HFFc6 (cell line): ENCODE results near the gene CIB2. TPM values are rescaled to one million over a fixed set of nuclear protein-coding genes. Genes with fewer than 3 reads are reported as not detected.

Source experiments
- DNase-seq: peaks from one replicate; pipeline ENCODE4 v3.0.0-alpha.2; 2018
- H3K27ac Mint-ChIP-seq: 2 replicates; pipeline ENCODE4 v1.8.0; 2020; ENCODE audit warnings: mild to moderate bottlenecking, mixed read lengths
- H3K27me3 Mint-ChIP-seq: 2 replicates; pipeline ENCODE4 v1.8.0; 2021; ENCODE audit warnings: mild to moderate bottlenecking, moderate library complexity, mixed read lengths; ENCODE audit not compliant: insufficient read depth
- H3K36me3 Mint-ChIP-seq: 2 replicates; pipeline ENCODE4 v1.8.0; 2021; ENCODE audit warnings: low read depth, mixed read lengths
- H3K4me1 Mint-ChIP-seq: 2 replicates; pipeline ENCODE4 v1.8.0; 2020; ENCODE audit warnings: low read depth, mixed read lengths
- H3K4me3 Mint-ChIP-seq: 2 replicates; pipeline ENCODE4 v1.8.0; 2020; ENCODE audit warnings: mild to moderate bottlenecking, moderate library complexity, mixed read lengths
- H3K9me3 Mint-ChIP-seq: 2 replicates; pipeline ENCODE4 v1.8.0; 2020; ENCODE audit warnings: mild to moderate bottlenecking, mixed read lengths
- total RNA-seq, 6 experiments: library from RNA; stranded (reverse); fragmentation: NEBNext Ultra II Directional; extraction: Animal tissue kit (Norgen Biotek cat#: 25700); gene quantifications; 2 replicates in 1 of 6; 3 replicates in 5 of 6; pipeline ENCODE4 v1.2.3, GENCODE V29; 2021
- TF ChIP-seq, protein P1 (sequence below): fragments of 200-600 bp; sonication (generic); IDR thresholded peaks from 2 replicates; pipeline ENCODE4 v1.5.0; 2021; ENCODE audit warnings: antibody characterized with exemption, mild to moderate bottlenecking

Gene CIB2
- total RNA-seq, 6 experiments from 2014 or later = 1.3 to 1.8 (median 1.4) TPM

DNA sequence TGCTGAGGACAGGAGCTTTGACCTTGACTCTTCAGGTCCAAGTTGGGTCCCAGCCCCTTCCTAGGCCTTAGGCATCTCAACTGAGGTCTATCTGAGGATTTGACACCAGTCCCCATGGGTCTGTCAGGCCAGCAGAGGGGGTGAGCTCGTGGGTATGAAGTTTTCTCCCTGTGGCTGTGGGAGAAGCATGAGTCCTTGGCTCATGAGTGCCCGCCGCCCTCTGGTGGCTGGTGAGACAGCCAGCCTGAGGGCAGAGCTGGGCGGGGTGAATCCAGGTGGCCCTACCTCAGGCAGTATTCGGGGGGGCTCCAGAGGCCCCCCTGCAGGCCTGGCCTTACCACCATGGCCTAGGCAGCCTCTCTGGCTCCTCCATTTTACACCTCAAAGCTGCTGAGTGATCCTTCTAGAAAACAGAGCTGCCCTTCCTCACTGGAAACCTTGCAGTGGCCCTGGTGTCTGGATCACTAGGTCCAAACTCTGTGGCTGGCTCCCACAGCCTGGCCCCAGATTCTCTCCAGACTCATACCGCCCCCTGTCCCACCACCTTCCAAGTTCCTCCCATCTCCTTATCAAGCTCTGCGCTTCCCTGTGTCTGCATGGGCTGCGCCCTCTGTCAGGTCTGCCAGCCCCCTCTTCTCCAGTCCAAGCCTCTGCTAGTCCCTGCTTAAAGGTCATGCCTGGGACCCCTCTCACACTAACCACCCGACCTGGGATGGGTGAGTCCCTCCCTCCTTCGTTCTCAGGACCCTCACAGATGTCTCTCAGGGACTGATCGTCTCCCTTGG lies 22.8 kb downstream of the CIB2 start:
- TF ChIP-seq, protein P1, sequence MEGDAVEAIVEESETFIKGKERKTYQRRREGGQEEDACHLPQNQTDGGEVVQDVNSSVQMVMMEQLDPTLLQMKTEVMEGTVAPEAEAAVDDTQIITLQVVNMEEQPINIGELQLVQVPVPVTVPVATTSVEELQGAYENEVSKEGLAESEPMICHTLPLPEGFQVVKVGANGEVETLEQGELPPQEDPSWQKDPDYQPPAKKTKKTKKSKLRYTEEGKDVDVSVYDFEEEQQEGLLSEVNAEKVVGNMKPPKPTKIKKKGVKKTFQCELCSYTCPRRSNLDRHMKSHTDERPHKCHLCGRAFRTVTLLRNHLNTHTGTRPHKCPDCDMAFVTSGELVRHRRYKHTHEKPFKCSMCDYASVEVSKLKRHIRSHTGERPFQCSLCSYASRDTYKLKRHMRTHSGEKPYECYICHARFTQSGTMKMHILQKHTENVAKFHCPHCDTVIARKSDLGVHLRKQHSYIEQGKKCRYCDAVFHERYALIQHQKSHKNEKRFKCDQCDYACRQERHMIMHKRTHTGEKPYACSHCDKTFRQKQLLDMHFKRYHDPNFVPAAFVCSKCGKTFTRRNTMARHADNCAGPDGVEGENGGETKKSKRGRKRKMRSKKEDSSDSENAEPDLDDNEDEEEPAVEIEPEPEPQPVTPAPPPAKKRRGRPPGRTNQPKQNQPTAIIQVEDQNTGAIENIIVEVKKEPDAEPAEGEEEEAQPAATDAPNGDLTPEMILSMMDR = peak; percentile 96
- Mint-ChIP-seq H3K36me3 (no peaks in the 10 kb centered on the region), H3K27ac (no peak overlapping the region), H3K4me3 (no peak overlapping the region), H3K27me3 (peaks cover 19% of the 10 kb centered on the region), H3K4me1 (peaks cover 11% of the 10 kb centered on the region), H3K9me3 (no peaks in the 10 kb centered on the region)
- peak; percentile 83 for DNase-seq

DNA sequence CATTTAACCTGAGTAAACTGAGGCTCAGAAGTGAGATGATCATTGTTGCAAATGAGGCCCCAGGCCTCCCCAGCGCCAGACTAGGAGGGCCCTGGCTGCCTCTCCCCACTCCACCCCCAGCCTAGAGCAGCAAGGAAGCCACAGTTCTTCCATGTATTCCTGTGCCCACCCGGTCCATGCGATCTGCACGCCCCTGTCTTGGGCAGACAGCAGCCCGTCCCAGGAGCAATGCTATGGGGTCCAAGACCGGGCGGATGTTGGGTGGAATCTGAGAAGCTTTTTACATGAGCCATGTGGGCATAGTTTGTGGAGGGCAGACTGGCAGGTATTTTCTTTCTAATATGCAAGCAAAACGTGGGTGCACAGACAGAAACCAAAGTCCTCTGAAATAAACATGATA lies 23.8 kb downstream of the CIB2 start:
- no peak for DNase-seq
- Mint-ChIP-seq H3K4me1 (peaks cover 11% of the 10 kb centered on the region), H3K9me3 (no peaks in the 10 kb centered on the region), H3K27me3 (peaks cover 26% of the 10 kb centered on the region), H3K27ac (no peak overlapping the region), H3K4me3 (no peak overlapping the region), H3K36me3 (no peaks in the 10 kb centered on the region)
- TF ChIP-seq, protein P1 = no peak

DNA sequence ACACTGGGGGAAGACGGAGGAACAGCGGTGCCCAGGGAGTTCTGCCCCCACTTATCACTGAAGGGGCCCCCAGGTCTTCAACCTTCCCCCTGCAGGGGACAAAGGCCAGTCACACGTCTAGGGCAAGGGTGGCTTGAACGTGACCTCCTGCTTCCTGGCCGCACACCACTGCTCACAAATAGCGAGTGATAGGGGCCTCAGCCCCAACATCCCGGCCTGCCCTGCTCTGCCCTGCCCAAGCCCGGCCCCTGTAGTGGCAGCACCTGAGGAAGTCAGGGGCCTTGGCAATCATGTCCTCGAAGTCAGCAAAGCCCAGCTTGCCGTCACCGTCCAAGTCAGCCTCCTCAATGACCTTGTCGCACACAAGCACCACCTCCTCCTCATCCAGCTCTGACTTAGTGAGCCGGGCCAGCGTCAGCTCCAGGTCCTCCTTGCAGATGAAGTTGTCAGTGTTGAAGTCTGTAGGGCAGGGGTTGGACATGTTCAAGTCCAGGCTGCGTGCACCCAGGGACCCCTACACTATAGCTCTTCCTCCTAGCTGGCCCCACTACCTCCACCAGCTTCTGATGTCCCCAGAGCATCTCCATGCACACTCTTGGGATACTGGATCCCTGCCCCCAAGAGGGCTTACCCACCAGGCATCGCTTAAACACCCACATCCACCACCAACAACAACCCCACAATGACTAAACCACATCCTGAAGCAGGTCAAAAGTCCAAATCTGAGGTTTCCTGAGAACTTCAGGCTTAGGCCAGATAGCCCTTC lies 25.6 kb downstream of the CIB2 start:
- no peaks in the 10 kb centered on the region for H3K36me3 Mint-ChIP-seq
- H3K4me3 Mint-ChIP-seq = no peak overlapping the region
- no peak overlapping the region for H3K27ac Mint-ChIP-seq
- peaks cover 21% of the 10 kb centered on the region for H3K27me3 Mint-ChIP-seq
- H3K4me1 Mint-ChIP-seq = peaks cover 11% of the 10 kb centered on the region
- no peaks in the 10 kb centered on the region for H3K9me3 Mint-ChIP-seq
- TF ChIP-seq, protein P1 = no peak
- DNase-seq = no peak

DNA sequence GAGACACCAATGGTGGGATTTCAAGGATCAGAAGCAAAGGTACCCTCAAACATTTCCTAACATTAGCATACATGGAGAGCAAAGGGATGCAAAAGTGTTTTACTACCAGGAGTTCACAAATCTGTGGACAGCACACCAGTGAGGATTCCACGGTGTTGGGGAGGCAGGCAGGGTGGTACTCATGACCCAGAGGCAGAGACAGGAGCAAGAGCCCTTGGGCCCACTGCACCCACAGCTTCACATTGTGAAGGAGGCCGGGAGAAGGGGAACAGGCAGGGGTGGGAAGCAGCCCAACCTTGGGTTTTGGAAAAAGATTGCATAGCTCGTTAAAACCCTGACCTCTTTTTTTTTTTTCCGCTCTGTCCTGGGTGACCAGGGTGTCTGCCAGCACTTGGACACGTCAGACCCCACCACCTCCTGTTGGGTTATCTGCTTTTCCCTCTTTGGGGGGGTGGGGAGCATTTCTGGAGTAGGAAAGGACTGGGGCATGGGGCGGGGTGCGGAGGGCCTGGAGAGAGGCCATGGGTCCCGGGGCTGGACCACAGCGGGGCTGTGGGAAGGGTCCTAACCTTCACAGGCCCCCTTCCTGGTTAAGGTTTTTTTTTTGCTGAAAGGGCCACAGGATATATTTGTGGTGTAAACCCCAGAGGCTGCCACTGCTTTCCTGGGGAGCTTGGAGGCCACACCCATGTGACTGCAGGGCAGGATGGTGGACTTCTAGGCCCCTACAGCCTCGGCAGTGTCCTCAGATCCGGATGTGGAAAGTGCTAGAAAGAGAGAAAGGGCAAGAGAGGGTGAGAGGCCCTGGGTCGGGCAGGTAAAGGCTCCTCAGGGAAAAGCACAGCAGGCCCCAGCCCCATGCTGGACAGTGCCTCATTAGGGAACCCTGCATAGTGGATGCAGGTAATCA lies 26.4 kb downstream of the CIB2 start:
- TF ChIP-seq, protein P1 = no peak
- Mint-ChIP-seq H3K27me3 (peaks cover 21% of the 10 kb centered on the region), H3K4me1 (peaks cover 11% of the 10 kb centered on the region), H3K36me3 (no peaks in the 10 kb centered on the region), H3K4me3 (no peak overlapping the region), H3K9me3 (no peaks in the 10 kb centered on the region), H3K27ac (no peak overlapping the region)
- no peak for DNase-seq

DNA sequence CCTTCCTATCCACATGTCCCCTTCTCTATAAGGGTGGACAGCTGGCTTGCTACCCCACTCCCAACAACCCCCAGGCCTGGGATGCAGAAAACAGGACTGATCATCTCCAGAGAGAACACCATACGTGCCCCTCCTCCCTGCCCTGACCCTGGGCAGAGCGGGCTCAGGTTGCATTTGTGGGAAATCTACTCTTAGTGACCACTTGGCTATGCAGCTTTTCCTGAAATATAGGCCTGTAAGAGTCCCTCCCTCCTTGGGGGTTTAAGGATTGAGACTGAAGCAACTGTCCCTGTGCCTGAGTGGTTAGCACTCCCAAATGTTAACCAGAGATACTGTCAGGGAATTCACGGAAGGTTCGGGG lies 27.1 kb downstream of the CIB2 start:
- Mint-ChIP-seq H3K27ac (no peak overlapping the region), H3K9me3 (no peaks in the 10 kb centered on the region), H3K4me1 (peaks cover 11% of the 10 kb centered on the region), H3K27me3 (peaks cover 21% of the 10 kb centered on the region), H3K4me3 (no peak overlapping the region), H3K36me3 (no peaks in the 10 kb centered on the region)
- TF ChIP-seq, protein P1 = no peak
- DNase-seq = no peak
